ENCODE data around the gene GUCA2A.

DNA sequence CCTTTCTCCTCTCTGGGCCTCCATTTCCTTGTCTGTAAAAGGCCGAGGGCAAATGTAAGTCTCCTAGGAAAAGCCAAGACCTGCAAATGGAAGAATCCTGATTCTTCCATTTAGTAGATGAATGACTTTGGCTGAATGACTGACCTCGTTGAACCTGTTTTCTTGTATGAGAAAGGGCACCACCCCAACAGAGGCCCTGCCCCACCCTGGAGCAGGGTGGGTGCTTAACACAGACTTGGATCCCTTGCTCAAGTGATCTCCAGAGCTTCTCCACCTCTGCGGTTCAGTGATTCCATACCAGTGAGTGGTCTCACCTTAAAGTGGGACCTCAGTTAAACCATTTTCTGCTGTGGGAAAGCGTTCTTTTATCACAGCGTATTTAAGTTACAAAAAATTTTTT lies 50.3 kb downstream of the GUCA2A start:
- TF ChIP-seq, protein P1, sequence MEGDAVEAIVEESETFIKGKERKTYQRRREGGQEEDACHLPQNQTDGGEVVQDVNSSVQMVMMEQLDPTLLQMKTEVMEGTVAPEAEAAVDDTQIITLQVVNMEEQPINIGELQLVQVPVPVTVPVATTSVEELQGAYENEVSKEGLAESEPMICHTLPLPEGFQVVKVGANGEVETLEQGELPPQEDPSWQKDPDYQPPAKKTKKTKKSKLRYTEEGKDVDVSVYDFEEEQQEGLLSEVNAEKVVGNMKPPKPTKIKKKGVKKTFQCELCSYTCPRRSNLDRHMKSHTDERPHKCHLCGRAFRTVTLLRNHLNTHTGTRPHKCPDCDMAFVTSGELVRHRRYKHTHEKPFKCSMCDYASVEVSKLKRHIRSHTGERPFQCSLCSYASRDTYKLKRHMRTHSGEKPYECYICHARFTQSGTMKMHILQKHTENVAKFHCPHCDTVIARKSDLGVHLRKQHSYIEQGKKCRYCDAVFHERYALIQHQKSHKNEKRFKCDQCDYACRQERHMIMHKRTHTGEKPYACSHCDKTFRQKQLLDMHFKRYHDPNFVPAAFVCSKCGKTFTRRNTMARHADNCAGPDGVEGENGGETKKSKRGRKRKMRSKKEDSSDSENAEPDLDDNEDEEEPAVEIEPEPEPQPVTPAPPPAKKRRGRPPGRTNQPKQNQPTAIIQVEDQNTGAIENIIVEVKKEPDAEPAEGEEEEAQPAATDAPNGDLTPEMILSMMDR (IDR thresholded peaks at IDR 0.05), result no peak
- no peak for TF ChIP-seq EP300 (IDR thresholded peaks at IDR 0.05; ENCODE audit: borderline replicate concordance in 1 of 2, low read depth in 1 of 2, low read length in 1 of 2)
- TF ChIP-seq RXRA (IDR thresholded peaks at IDR 0.05; ENCODE audit: borderline replicate concordance, low read depth), result no peak
- no peak for TF ChIP-seq POLR2AphosphoS5 (IDR thresholded peaks at IDR 0.05; ENCODE audit: low read depth, low read length)
- no peak for TF ChIP-seq SIN3A (IDR thresholded peaks at IDR 0.05; ENCODE audit: borderline replicate concordance, low read depth, low read length)
- TF ChIP-seq NFIC (IDR thresholded peaks at IDR 0.05; ENCODE audit: borderline replicate concordance), result no peak
- TF ChIP-seq, protein P2, sequence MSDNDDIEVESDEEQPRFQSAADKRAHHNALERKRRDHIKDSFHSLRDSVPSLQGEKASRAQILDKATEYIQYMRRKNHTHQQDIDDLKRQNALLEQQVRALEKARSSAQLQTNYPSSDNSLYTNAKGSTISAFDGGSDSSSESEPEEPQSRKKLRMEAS (IDR thresholded peaks at IDR 0.05; ENCODE audit: low read depth), result no peak
- no peak for TF ChIP-seq EZH2phosphoT487 (IDR thresholded peaks at IDR 0.05; ENCODE audit: borderline replicate concordance, low read depth)
- TF ChIP-seq RAD21 (IDR thresholded peaks at IDR 0.05; ENCODE audit: low read length), result no peak
- no peak for TF ChIP-seq NRF1 (IDR thresholded peaks at IDR 0.05; ENCODE audit: low read depth, low read length)
- no peak for TF ChIP-seq FOSL2 (IDR thresholded peaks at IDR 0.05; ENCODE audit: borderline replicate concordance, low read depth)
- TF ChIP-seq RFX5 (IDR thresholded peaks at IDR 0.05; ENCODE audit: low read length), result no peak
